ENCODE data around the gene STX18.

STX18 gene

GRCh38 chr4:4374388-4375098 is 167.3 kb downstream of the STX18 start:
- TF ChIP-seq, protein P1, sequence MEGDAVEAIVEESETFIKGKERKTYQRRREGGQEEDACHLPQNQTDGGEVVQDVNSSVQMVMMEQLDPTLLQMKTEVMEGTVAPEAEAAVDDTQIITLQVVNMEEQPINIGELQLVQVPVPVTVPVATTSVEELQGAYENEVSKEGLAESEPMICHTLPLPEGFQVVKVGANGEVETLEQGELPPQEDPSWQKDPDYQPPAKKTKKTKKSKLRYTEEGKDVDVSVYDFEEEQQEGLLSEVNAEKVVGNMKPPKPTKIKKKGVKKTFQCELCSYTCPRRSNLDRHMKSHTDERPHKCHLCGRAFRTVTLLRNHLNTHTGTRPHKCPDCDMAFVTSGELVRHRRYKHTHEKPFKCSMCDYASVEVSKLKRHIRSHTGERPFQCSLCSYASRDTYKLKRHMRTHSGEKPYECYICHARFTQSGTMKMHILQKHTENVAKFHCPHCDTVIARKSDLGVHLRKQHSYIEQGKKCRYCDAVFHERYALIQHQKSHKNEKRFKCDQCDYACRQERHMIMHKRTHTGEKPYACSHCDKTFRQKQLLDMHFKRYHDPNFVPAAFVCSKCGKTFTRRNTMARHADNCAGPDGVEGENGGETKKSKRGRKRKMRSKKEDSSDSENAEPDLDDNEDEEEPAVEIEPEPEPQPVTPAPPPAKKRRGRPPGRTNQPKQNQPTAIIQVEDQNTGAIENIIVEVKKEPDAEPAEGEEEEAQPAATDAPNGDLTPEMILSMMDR (conservative IDR thresholded peaks at IDR 0.05; ENCODE audit: low read depth, low read length), result no peak
- no peak overlapping the region for H3K4me3 ChIP-seq (ENCODE audit: low read depth, low read length)
- no peak for DNase-seq (ENCODE audit: low read depth)
